ENCODE data around the gene MYH14.

The MYH14 gene

DNA sequence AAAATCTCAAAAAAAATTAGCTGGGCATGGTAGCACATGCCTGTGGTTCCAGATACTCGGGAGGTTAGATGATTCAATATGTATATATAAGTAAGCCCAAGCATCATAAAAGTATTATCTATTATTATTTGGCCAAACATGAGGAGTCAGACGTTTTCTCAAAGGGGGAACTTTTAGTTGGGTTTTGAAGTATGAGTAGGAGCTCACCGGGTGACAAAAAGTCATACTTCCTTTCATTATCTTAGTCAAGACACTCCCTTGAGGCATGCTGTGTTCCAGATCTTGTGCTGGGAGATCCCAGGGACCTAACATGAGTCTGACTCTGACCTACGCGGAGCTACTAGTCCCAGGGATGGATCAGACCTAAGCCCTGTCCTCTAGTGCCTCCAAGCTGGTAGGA lies 8.2 kb upstream of the MYH14 start:
- no peak for DNase-seq (ENCODE audit: low read depth)

DNA sequence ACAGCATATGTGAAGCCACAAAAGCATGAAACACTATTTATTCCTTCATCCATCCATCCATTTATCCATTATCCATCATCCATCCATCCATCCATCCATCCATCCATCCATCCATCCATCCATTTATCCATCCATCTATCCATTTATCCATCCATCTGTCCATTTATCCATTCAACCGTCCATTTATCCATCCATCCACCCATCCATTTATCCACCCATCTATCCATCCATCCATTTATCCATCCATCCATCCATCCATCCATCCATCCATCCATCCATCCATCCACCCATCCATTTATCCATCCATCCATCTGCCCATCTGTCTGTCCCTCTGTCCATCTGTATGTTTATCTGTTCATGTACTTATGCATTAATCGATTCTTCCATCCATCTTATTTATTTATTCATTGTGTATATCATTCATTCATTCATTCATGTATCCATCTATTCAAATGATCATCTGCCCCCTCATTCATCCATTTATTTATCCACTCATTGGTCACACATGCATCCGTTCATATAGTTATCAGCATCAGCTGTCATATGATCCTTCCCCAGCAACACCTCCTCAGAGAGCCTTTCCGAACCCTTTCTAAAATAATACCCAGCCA lies 7.0 kb upstream of the MYH14 start:
- no peak for DNase-seq (ENCODE audit: low read depth)

DNA sequence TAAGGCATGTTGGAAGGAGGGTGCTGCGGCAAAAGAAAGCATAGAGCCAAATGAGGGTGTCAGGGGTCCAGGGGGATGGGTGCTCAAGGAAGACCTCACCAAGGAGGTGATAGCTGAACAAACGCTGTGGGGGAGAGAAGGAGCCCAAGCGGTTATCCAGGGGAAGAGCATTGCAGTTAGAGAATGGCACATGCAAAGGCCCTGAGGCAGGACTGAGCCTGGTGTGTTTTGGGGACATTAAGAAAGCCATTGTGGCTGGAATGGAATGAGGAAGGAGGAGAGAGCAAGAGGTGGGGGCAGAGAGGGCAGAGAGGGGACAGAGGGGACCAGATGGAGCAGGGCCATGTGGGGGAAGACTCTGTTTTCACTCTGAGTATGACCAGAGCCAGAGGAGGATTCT lies 6.1 kb upstream of the MYH14 start:
- no peak for DNase-seq (ENCODE audit: low read depth)

DNA sequence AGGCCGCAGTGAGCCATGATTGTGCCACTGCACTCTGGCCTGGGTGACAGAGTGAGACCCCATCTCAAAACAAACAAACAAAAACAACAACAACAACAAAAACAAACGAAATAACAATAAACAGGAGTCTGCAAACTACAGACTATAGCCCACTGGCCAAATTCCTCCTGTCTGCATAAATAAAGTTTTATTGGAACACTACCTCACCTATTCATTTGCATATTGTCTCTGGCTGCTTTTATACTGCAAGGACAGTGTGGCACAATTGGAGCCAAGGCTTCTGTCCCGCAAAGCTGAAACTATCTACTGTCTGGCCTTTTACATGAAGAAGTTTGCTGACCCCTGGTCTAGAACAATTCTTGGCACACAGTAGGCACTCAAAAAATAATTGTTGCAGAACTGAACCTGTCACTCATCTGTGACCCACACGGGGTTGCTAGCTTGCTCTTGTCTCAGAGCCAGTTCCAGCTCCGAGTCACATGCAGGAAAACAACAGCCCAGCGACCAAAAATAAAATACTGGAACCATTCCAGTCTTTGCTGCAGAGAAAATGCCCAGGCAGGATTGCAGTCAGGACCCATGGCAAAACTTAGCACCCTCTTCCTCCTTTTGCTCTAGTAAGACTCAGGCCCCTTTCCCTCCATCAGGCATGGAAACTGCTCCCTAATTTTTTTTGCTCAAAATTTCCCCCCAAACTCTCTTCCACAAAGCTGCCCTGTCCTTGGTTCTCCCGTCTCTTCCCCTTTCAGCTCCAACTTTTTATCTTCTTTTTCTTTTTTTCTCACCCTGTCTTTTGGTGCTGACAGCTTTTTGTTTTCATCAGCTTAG lies 4.8 kb upstream of the MYH14 start:
- DNase-seq (ENCODE audit: low read depth): no peak

DNA sequence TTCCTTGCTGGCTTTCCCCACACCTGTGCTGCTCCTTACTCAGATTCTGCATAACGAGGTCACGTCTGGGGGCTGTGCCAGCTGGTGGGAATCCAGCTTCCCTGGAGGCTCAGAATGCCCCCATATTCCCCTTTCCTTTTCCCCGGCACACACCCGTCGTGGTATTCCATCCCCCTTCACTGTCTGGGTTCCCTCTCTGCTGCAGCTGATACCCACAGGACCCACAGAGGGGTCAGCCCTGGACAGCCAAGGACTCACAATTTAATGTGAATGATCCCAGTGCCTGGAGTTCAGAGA lies 4.2 kb upstream of the MYH14 start:
- no peak for DNase-seq (ENCODE audit: low read depth)

DNA sequence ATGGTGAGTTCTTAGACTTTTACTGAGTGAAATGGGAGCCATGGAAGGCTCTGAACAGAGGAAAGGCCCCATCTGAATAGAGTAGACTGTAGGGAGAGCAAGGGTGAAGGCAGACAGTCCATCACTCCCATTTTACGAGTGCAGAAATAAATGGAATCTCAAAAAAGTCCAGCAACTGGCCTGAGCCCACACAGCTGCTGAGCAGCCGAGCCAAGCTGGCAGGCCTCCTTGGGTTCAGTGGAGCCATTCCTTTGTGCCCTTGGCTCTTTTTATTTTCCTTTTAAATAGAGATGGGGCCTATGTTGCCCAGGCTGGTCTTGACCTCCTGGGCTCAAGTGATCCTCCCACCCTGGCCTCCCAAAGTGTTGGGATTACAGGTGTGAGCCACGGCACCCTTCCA lies 1.0 kb upstream of the MYH14 start:
- DNase-seq (ENCODE audit: low read depth): no peak

DNA sequence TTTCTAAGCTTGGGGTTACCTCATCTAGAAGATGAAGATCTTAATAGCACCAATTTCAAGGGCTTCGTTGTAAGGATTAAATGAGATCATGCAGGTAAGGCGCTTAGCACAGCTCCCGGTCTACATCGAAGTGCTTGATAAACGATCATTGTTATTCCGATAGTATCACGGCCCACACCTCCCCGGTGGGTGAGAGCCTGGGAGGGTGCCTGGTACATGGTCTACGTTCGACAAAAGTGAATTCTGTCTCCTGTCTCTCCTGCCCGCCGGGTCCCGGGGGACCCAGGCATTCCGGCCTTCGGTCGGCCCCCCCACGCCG lies 501 bp upstream of the MYH14 start:
- no peak for DNase-seq (ENCODE audit: low read depth)

DNA sequence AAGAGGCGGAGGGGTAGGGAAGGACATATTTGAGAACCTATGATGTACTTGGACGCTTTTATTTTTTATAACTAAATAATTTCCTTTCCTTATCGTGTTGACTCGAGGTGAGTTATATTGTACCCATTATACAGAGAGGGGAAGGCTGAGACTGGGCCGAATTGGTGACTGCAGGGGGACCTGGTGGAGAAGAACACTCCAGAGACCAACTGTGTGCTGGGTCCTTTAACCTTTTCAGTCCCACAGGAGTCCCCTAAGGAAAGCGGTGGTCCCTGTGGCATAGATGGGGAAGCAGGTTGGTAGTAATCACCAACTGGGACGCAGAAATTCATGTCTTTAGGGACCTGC lies 633 bp downstream of the MYH14 start:
- DNase-seq (ENCODE audit: low read depth): no peak

DNA sequence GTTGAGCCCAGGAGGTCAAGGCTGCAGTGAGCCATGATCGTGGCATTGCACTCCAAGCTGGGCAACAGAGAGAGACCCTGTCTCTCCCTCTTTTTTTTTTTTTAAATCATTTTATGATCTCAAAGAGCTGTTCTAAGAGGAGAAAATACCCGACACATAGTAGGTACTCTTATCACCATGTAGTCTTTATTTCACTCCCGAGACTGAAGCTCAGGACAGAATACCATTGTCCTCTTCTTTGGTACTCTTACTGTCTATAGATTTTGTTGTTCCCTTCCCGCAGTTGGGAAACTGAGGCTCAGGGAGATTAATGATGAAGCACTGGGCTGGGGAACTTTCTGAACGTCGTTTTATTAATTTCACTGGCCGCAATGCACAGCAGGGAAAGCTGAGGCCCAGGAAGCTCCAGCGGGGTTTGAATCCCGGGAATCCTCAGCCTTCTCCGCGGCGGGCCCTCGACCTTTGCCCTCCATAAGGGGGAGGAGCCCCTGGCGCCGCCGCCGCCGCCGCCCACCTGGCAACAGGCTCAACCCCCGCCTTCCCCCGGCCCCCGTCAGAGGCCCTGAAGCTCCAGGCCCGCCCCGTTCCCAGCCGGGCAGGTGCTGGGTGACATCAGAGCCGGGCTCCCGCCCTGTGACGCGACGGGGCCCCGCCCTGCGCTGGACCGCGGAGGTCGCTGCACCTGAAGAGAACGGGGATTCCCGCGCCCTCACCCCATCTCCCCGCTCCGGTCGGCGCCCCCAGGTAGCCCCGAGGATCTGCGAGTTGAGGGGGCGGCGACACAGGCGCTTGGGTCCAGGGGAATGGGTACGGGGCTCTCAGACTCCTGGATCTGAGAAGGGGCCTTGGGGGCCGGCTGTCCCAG lies 1.6 kb downstream of the MYH14 start:
- no peak for DNase-seq (ENCODE audit: low read depth)

- DNase-seq (ENCODE audit: low read depth): no peak
Observed at GRCh38 chr19:50205681-50206138, 2.3 kb downstream of the MYH14 start.

DNA sequence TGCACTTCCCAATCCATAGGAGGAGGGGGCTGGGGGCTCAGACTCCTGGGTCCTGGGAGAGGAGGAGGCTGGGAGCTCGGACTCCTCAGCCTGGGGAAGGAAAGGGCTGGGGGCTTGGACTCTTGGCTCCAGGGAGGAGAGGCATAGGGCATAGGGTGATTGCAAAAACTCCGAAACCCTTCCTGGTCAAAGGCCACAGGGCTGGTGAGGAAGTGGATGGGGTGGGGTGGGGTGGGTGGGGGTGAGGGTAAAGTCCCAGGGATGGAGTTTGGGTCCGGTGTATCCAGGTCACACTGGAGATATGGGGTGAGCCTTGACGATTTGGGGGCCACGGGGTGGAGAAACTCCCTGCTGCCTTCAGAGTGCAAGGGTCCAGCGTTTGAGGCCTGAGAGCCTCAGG lies 2.8 kb downstream of the MYH14 start:
- DNase-seq (ENCODE audit: low read depth): no peak

GRCh38 chr19:50207730-50208129 lies 4.3 kb downstream of the MYH14 start:
- DNase-seq (ENCODE audit: low read depth): no peak

DNA sequence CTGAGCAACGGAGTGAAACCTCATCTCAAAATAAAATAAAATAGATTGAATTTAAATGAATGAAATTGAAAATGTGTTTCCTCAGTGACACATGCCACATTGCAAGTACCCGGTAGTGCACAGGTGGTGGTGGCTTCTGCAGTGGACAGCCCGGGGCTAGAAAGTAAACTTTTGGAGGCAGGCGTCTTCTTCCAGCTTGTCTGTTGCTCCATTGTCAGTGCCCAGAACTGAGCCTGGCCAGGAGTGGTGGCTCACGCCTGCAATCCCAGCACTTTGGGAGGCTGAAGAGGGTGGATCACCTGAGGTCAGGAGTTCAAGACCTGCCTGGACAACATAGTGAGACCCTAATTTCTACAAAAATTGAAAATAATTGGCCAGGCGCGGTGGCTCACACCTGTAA lies 5.7 kb downstream of the MYH14 start:
- no peak for DNase-seq (ENCODE audit: low read depth)

DNA sequence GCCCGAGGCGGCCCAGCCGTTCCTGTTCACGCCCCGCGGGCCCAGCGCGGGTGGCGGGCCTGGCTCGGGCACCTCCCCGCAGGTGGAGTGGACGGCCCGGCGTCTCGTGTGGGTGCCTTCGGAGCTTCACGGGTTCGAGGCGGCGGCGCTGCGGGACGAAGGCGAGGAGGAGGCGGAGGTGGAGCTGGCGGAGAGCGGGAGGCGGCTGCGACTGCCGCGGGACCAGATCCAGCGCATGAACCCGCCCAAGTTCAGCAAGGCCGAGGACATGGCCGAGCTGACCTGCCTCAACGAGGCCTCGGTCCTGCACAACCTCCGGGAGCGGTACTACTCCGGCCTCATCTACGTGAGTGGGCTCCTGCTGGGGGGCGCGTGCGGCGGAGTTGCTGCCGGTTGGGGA lies 7.0 kb downstream of the MYH14 start:
- DNase-seq (ENCODE audit: low read depth): no peak

DNA sequence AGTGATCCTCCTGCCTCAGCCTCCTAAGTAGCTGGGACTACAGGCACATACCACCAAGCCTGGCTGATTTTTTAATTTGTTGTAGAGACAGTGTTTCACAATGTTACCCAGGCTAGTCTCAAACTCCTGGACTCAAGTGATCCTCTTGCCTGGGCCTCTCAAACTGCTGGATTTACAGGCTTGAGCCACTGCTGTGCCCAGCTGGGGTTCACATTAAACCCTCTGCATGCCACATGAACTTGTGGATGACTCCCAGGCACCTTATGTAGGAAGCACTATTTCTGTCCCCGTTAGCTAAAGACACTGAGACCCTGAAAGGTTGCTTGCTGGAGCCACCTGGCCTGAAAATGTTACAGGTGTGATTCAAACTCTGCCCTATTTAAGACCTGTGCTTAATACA lies 10.5 kb downstream of the MYH14 start:
- no peak for DNase-seq (ENCODE audit: low read depth)

GRCh38 chr19:50214699-50215543 lies 11.5 kb downstream of the MYH14 start:
- no peak for DNase-seq (ENCODE audit: low read depth)

GRCh38 chr19:50215820-50216219 lies 12.4 kb downstream of the MYH14 start:
- DNase-seq (ENCODE audit: low read depth): no peak

- DNase-seq (ENCODE audit: low read depth): no peak
Observed at GRCh38 chr19:50221087-50221486, 17.7 kb downstream of the MYH14 start.

DNA sequence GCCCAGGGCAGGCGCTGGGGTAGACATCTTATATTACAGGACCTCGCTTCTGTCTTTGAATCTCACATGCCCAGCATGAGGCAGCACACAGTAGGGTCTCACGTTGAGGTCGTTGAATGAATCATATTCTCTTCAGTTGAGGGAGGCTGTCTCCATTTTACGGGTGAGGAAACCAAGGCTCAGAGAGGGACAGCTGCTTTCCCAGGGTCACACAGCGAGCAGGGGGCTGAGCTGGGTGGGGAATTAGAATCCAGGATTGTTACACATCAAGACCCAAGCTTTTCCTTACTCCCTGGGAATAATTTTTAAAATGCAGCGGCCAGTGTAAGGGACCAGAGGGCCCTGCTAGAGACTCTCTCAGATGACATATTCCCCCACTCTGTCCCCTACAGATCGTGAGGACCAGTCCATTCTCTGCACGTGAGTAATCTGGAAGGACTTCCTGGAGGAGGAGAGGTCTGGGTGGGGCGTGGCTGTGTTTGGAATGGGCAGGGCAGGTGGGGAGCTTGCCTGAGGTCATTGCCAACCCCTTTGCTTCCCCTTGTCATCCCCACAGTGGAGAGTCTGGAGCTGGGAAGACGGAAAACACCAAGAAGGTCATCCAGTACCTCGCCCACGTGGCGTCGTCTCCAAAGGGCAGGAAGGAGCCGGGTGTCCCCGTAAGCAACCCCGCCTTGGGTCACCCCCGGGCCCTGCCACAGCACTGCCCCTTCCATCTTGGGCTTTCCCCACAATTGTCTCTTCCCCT lies 19.4 kb downstream of the MYH14 start:
- no peak for DNase-seq (ENCODE audit: low read depth)

GRCh38 chr19:50223439-50223716 lies 20.0 kb downstream of the MYH14 start:
- no peak for DNase-seq (ENCODE audit: low read depth)

DNA sequence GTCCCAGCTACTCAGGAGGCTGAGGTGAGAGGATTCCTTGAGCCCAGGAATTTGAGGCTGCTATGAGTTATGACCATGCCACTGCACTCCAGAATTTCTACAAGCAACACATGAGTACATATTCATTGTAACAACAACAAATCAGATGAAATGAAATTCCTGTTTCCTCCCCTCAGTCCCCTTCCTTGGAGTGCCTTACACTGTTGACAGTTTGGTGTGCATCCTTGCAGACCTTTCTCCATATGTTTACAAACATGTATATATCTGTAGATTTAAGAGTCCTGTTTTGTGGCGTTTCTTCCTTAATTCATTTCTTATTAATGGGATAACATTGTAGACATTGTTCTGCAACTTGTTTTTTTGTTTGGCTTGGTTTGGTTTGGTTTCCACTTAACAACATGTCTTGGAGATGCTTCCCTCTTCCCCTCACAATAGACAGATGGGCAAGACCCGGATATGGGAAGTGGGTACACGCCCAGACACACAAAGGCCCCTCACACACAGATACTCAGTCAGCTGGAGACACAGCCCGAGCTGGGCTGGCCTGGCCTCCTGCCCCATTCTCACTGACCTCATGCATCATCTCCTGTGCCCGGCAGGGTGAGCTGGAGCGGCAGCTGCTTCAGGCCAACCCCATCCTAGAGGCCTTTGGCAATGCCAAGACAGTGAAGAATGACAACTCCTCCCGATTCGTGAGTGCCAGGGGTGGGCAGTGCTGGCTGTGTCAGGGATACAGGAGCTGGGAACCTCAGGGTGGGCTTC lies 21.7 kb downstream of the MYH14 start:
- no peak for DNase-seq (ENCODE audit: low read depth)
